Nephron (organoid): ENCODE measurements around the gene SPESP1.
A peak's percentile ranks its signal among the peaks of the same experiment; 100 is the strongest.

Experiments used
- H3K27ac Mint-ChIP-seq, 3 experiments: 2 replicates each; pipeline ENCODE4 v1.8.0; 2020; ENCODE audit warnings: mixed read lengths in 3 of 3, mild to moderate bottlenecking in 2 of 3, moderate library complexity in 1 of 3
- H3K27me3 Mint-ChIP-seq: 2 replicates; pipeline ENCODE4 v1.8.0; 2021; ENCODE audit warnings: low read depth, mild to moderate bottlenecking, moderate library complexity, mixed read lengths
- H3K36me3 Mint-ChIP-seq: 2 replicates; pipeline ENCODE4 v1.8.0; 2020; ENCODE audit warnings: low read depth, mixed read lengths
- H3K4me1 Mint-ChIP-seq: 2 replicates; pipeline ENCODE4 v1.8.0; 2020; ENCODE audit warnings: mixed read lengths
- H3K4me3 Mint-ChIP-seq, 3 experiments: 2 replicates each; pipeline ENCODE4 v1.8.0; 2020; ENCODE audit warnings: mild to moderate bottlenecking in 3 of 3, mixed read lengths in 3 of 3, moderate library complexity in 2 of 3
- H3K9me3 Mint-ChIP-seq: 2 replicates; pipeline ENCODE4 v1.8.0; 2020; ENCODE audit warnings: mixed read lengths
- TF ChIP-seq, protein P1 (sequence below), 3 experiments: fragments of 200-600 bp; sonication (generic); IDR thresholded peaks; one replicate each; pipeline ENCODE4 v1.5.0; 2021; ENCODE audit warnings: antibody characterized with exemption in 3 of 3; ENCODE audit not compliant: unreplicated experiment in 3 of 3

Gene SPESP1

DNA sequence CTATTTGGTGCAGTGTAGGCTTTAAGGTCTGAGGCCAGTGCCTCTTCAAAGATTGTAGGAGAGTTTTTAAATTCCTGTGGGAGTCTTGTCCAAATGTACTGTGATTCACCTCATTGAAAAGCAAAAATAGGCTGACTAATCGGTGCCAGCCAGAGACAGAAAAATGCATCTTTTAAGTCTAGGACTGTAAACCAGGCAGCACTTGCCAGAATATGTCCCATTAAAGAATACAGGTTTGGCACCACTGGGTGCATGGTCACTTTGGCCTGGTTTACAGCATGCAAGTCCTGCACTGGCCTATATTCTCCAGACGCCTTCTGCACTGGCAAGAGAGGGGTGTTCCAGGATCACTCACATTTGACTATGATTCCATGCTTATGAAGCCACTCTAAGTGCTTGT lies 63.8 kb downstream of the SPESP1 start:
- no peaks in the 10 kb centered on the region for H3K9me3 Mint-ChIP-seq
- peaks cover 64% of the 10 kb centered on the region for H3K4me1 Mint-ChIP-seq
- peaks cover 5% of the 10 kb centered on the region for H3K27me3 Mint-ChIP-seq
- TF ChIP-seq, protein P1, sequence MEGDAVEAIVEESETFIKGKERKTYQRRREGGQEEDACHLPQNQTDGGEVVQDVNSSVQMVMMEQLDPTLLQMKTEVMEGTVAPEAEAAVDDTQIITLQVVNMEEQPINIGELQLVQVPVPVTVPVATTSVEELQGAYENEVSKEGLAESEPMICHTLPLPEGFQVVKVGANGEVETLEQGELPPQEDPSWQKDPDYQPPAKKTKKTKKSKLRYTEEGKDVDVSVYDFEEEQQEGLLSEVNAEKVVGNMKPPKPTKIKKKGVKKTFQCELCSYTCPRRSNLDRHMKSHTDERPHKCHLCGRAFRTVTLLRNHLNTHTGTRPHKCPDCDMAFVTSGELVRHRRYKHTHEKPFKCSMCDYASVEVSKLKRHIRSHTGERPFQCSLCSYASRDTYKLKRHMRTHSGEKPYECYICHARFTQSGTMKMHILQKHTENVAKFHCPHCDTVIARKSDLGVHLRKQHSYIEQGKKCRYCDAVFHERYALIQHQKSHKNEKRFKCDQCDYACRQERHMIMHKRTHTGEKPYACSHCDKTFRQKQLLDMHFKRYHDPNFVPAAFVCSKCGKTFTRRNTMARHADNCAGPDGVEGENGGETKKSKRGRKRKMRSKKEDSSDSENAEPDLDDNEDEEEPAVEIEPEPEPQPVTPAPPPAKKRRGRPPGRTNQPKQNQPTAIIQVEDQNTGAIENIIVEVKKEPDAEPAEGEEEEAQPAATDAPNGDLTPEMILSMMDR (IDR thresholded peaks at IDR 0.05; ENCODE audit: unreplicated experiment in 3 of 3) = no peak
- H3K4me3 Mint-ChIP-seq = no peak overlapping the region
- peak overlapping the region in 2 of 3 experiments; percentile 2 to 48 for H3K27ac Mint-ChIP-seq
- H3K36me3 Mint-ChIP-seq = no peaks in the 10 kb centered on the region

DNA sequence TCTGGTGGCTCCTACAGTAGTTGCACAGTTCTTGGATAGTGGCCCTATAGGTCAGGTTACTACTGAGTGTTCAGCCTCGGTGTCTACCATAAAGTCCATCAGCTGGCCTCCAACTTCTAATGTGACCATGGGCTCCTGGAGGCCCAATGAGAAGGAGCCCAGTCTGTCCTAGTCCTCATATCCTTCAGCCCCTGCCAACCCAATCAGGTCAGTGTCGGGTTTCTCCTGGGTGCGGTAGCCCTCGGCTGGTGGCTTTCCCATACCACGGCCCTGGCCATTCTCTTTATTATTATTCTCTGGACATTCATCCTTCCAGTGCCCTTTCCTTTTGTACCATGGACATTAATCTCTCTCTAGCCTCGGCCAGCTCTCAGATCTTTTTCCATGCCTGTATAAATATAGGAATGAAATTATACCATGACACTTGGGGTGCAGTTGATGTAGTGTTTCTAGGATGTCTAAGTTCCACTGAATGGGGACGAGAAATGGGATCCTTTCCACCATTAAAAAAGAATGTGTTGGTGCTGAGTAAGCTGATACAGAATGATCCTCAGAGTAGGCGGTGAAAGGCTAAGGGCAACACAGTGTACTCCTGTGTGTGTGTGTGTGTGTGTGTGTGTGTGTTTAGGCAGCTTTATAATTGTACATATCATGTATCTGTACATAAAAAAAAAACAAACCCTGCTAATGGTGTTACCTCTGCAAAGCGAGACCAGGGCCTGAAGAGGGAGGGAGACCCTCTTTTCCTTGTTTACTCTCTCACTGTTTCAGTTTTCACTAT lies 64.8 kb downstream of the SPESP1 start:
- TF ChIP-seq, protein P1 (IDR thresholded peaks at IDR 0.05; ENCODE audit: unreplicated experiment in 3 of 3) = no peak
- Mint-ChIP-seq H3K36me3 (no peaks in the 10 kb centered on the region), H3K27me3 (no peaks in the 10 kb centered on the region), H3K27ac (peak overlapping the region; percentile 17 to 54 (median 38)), H3K9me3 (no peaks in the 10 kb centered on the region), H3K4me3 (no peak overlapping the region), H3K4me1 (peaks cover 74% of the 10 kb centered on the region)
